Prostate gland (tissue), 2 donors: ENCODE results near the gene RAMACL.

Source experiments
- POLR2A ChIP-seq: fragments of 450-650 bp; IDR thresholded peaks from one replicate; pipeline ENCODE4 v1.6.1; 2016; ENCODE audit warnings: antibody characterized with exemption, mild to moderate bottlenecking
- POLR2AphosphoS5 ChIP-seq: sonication (generic); formaldehyde crosslinking; IDR thresholded peaks from one replicate; pipeline ENCODE4 v1.6.1; 2017; ENCODE audit warnings: antibody characterized with exemption
- TF ChIP-seq, protein P1 (sequence below), 4 experiments: fragments of 200-600 bp in 2 of 4; fragments of 450-650 bp in 2 of 4; sonication (generic) in 2 of 4; IDR thresholded peaks; 1 replicate in 3 of 4; 2 replicates in 1 of 4; pipeline ENCODE4 v1.5.1; 2016 to 2019; ENCODE audit warnings: antibody characterized with exemption in 4 of 4, mild to moderate bottlenecking in 2 of 4, moderate library complexity in 2 of 4

GRCh38 chr6:166591026-166591425, 4.5 kb upstream of the RAMACL start:
- TF ChIP-seq, protein P1, sequence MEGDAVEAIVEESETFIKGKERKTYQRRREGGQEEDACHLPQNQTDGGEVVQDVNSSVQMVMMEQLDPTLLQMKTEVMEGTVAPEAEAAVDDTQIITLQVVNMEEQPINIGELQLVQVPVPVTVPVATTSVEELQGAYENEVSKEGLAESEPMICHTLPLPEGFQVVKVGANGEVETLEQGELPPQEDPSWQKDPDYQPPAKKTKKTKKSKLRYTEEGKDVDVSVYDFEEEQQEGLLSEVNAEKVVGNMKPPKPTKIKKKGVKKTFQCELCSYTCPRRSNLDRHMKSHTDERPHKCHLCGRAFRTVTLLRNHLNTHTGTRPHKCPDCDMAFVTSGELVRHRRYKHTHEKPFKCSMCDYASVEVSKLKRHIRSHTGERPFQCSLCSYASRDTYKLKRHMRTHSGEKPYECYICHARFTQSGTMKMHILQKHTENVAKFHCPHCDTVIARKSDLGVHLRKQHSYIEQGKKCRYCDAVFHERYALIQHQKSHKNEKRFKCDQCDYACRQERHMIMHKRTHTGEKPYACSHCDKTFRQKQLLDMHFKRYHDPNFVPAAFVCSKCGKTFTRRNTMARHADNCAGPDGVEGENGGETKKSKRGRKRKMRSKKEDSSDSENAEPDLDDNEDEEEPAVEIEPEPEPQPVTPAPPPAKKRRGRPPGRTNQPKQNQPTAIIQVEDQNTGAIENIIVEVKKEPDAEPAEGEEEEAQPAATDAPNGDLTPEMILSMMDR (IDR thresholded peaks at IDR 0.05): no peak
- TF ChIP-seq POLR2A: no peak
- no peak for TF ChIP-seq POLR2AphosphoS5
